T47D (cell line): Measurements from ENCODE around the gene NEDD9.

Experiments used
- DNase-seq, 2 experiments: peaks; one replicate each; pipeline versions ENCODE4 v3.0.0 to v3.0.0-alpha.2; 2011 to 2012; ENCODE audit warnings: low read depth in 1 of 2, low spot score in 1 of 2
- JUND ChIP-seq: IDR thresholded peaks from 2 replicates; pipeline ENCODE4 v1.6.1; 2012; ENCODE audit warnings: low read depth
- in situ Hi-C: cut with HindIII; loops from 2 replicates; pipeline ENCODE4 v1.10.0; 2016; ENCODE audit warnings: low sequenced_read_pairs, low pct_unique_long_range_greater_than_20kb

The NEDD9 gene

GRCh38 chr6:11270030-11271027 lies 37.9 kb upstream of the NEDD9 start:
- TF ChIP-seq JUND, result no peak
- in situ Hi-C loops, result no loop called here
- no peak for DNase-seq

GRCh38 chr6:11268978-11269377 lies 36.5 kb upstream of the NEDD9 start:
- TF ChIP-seq JUND, result no peak
- in situ Hi-C loops, result no loop called here
- no peak for DNase-seq

GRCh38 chr6:11266926-11267325 lies 34.5 kb upstream of the NEDD9 start:
- no peak for DNase-seq
- no peak for TF ChIP-seq JUND
- in situ Hi-C loops, result no loop called here

GRCh38 chr6:11265932-11266331 lies 33.5 kb upstream of the NEDD9 start:
- in situ Hi-C loops, result no loop called here
- no peak for TF ChIP-seq JUND
- no peak for DNase-seq

GRCh38 chr6:11264100-11264499 lies 31.6 kb upstream of the NEDD9 start:
- TF ChIP-seq JUND, result no peak
- DNase-seq, result no peak
- in situ Hi-C loops, result no loop called here

GRCh38 chr6:11263291-11263775 lies 30.9 kb upstream of the NEDD9 start:
- in situ Hi-C loops, result no loop called here
- 0 out of 2 replicates have a peak, but pooled peaks have one; percentile 18 for TF ChIP-seq JUND
- DNase-seq, result peak; percentile 23 to 87

- TF ChIP-seq JUND, result no peak
- in situ Hi-C loops, result no loop called here
- no peak for DNase-seq
Observed at GRCh38 chr6:11262242-11262641, 29.8 kb upstream of the NEDD9 start.

GRCh38 chr6:11260249-11261038 lies 28.0 kb upstream of the NEDD9 start:
- no peak for DNase-seq
- no peak for TF ChIP-seq JUND
- in situ Hi-C loops, result no loop called here

- in situ Hi-C loops, result no loop called here
- DNase-seq, result no peak
- no peak for TF ChIP-seq JUND
Observed at GRCh38 chr6:11258260-11259237, 26.1 kb upstream of the NEDD9 start.

GRCh38 chr6:11255610-11256009 lies 23.1 kb upstream of the NEDD9 start:
- TF ChIP-seq JUND, result no peak
- DNase-seq, result no peak
- in situ Hi-C loops, result no loop called here

GRCh38 chr6:11253594-11253993 lies 21.1 kb upstream of the NEDD9 start:
- TF ChIP-seq JUND, result no peak
- in situ Hi-C loops, result no loop called here
- DNase-seq, result no peak
